Activated naive CD8-positive, alpha-beta T cell treated with anti-CD3 and anti-CD28 coated beads for 36 hours (primary cell): Measurements from ENCODE around the gene SRRM4. TPM values are rescaled to one million over a fixed set of nuclear protein-coding genes. Genes with fewer than 3 reads are reported as not detected.
"Not testable (repeated sequence)": the region's sequence is repeated elsewhere in the genome, so short reads cannot be mapped to it uniquely, and the experiment has no call there.

ENCODE experiments used
- DNase-seq: peaks from one replicate; pipeline ENCODE4 v3.0.0; 2021
- H3K27ac Mint-ChIP-seq: one replicate; pipeline ENCODE4 v1.8.0; 2022; ENCODE audit warnings: mild to moderate bottlenecking, moderate library complexity, mixed read lengths
- H3K27me3 Mint-ChIP-seq: one replicate; pipeline ENCODE4 v1.8.0; 2022; ENCODE audit warnings: mild to moderate bottlenecking, mixed read lengths
- H3K36me3 Mint-ChIP-seq: one replicate; pipeline ENCODE4 v1.8.0; 2021; ENCODE audit warnings: mild to moderate bottlenecking, mixed read lengths
- H3K4me1 Mint-ChIP-seq: one replicate; pipeline ENCODE4 v1.8.0; 2021; ENCODE audit warnings: mixed read lengths
- H3K4me3 Mint-ChIP-seq: one replicate; pipeline ENCODE4 v1.8.0; 2022; ENCODE audit warnings: mild to moderate bottlenecking, moderate library complexity, mixed read lengths
- H3K9me3 Mint-ChIP-seq: one replicate; pipeline ENCODE4 v1.8.0; 2022; ENCODE audit warnings: mixed read lengths
- total RNA-seq, 2 experiments: library from RNA; stranded (reverse); gene quantifications; one replicate each; pipeline ENCODE4 v1.2.3, GENCODE V29; 2021

SRRM4 gene
- total RNA-seq, 2 experiments from 2014 or later = not detected

DNA sequence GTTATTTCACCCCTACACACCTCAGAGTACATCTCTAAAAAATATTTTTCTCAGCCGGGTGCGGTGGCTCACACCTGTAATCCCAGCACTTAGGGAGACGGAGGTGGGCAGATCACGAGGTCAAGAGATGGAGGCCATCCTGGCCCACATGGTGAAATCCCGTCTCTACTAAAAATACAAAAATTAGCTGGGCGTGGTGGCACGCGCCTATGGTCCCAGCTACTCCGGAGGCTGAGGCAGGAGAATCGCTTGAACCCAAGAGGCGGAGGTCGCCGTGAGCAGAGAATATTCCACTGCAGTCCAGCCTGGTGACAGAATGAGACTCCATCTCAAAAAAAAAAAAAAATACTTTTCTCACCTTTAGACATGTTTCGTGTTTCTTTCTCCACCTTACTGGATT is 52.0 kb downstream of the SRRM4 start:
- not testable (repeated sequence) for DNase-seq, H3K27ac Mint-ChIP-seq, H3K4me1 Mint-ChIP-seq, H3K4me3 Mint-ChIP-seq, H3K9me3 Mint-ChIP-seq, H3K36me3 Mint-ChIP-seq
- peaks cover 14% of the 10 kb centered on the region for H3K27me3 Mint-ChIP-seq

DNA sequence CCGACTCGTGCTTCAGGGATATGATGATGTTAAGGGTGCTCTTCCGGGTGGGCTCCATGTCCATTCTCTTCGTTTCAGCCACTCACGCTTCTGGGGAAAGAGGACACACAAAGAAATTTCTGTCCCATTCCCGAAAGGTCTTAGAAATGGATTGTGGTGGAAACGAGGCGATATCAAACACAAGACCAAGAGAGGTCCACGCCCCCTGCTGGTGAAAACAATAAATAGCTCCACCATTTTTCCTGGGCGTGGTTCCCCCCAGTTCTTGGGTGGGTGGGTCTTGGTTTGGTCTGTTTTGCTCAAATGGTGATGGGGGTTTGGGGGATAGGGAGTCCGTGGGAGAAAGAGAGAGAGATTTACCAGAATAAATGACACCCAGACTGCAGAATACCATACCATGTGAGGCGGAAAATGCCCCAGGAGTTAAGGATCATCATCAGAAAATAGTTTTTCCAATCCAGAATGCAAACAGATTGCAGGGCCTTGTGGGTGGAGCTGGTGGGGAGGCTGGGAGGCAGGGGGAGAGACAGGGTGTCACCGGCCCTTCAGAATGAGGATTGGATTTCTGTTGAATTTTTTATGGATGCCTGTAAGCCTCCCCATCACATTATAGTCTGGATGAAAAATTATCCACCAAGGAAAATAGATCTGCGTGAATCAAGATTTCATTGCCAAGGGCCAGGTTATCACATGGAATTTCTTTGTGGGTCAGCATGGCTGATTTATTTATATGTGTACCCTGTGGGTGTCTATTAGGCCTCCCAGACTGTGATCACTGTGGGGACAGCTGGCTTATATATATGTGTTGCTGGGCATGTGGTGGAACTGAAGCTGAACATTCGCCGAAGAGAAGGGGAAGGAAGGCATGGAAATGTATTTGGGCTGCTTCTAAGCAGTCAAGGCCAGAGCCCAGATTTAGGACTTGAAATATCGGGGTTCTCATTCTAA is 55.8 kb downstream of the SRRM4 start:
- peak; percentile 6 for DNase-seq
- Mint-ChIP-seq H3K27me3 (peaks cover 14% of the 10 kb centered on the region), H3K4me1 (no peaks in the 10 kb centered on the region), H3K4me3 (no peak overlapping the region), H3K9me3 (peaks cover 4% of the 10 kb centered on the region), H3K36me3 (no peaks in the 10 kb centered on the region), H3K27ac (no peak overlapping the region)

DNA sequence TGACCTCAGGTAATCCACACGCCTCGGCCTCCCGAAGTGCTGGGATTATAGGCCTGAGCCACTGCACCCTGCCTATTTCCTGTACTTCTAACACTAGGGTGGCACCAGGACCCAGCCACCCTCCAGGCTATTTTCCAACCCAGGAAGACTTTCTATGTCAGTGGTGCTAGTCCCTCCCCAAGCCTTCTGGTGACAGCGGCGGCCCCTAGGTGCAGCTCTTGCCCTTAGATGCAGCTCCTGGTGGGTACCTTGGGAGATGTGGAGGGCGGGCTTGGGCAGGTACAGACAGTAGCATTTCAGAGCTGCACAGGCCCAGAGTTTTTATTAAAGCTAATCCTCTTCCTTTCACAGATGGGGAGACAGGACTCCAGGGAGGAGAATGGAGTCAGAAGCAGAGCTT is 62.8 kb downstream of the SRRM4 start:
- H3K4me3 Mint-ChIP-seq = no peak overlapping the region
- no peaks in the 10 kb centered on the region for H3K36me3 Mint-ChIP-seq

DNA sequence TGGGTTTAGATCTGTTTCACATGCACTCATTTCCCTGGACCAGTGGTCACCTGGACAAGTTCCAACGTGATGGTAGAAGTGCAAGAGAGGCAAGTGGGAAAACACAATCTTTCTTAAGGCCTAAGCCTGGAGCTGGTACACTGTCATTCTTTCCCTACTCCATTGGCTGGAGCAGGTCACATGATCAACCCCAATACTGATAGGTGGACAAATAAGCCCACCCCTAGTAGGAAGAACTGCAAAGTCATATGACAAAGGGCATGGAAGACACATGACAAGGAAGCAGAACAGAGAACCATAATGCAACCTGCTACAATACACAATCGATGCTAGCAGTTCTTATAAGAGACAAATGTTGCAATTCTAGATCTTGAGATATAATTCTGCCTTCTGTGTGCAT is 66.3 kb downstream of the SRRM4 start:
- H3K27ac Mint-ChIP-seq = no peak overlapping the region
- H3K36me3 Mint-ChIP-seq = no peaks in the 10 kb centered on the region
- H3K27me3 Mint-ChIP-seq = no peaks in the 10 kb centered on the region
- no peak for DNase-seq
- H3K9me3 Mint-ChIP-seq = peaks cover 12% of the 10 kb centered on the region
- no peak overlapping the region for H3K4me3 Mint-ChIP-seq
- no peaks in the 10 kb centered on the region for H3K4me1 Mint-ChIP-seq

More for the DNA sequence above, 62.8 kb downstream of the SRRM4 start:
- DNase-seq = no peak
- Mint-ChIP-seq H3K4me1 (no peaks in the 10 kb centered on the region), H3K27ac (no peak overlapping the region), H3K27me3 (no peaks in the 10 kb centered on the region), H3K9me3 (peaks cover 11% of the 10 kb centered on the region)

DNA sequence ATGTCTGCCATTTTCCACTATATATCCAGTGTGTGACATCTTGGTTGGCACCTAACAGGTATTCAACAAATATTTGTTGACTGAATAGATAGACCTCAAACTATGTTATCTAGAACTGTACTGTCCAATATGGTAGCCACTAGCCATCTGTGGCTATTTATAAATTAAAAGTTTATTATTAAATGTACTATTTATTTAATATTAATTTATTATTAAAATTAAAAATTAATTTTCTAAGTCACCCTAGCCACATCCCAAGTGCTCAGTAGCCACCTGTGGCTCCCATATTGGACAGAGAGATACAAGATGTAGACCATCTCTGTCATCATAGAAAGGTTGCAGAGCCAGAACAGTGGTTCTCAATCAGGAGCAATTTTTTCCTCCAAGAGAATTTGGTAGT is 69.3 kb downstream of the SRRM4 start:
- Mint-ChIP-seq H3K36me3 (no peaks in the 10 kb centered on the region), H3K9me3 (peaks cover 12% of the 10 kb centered on the region), H3K27me3 (no peaks in the 10 kb centered on the region), H3K4me1 (no peaks in the 10 kb centered on the region), H3K27ac (no peak overlapping the region), H3K4me3 (no peak overlapping the region)
- DNase-seq = no peak

DNA sequence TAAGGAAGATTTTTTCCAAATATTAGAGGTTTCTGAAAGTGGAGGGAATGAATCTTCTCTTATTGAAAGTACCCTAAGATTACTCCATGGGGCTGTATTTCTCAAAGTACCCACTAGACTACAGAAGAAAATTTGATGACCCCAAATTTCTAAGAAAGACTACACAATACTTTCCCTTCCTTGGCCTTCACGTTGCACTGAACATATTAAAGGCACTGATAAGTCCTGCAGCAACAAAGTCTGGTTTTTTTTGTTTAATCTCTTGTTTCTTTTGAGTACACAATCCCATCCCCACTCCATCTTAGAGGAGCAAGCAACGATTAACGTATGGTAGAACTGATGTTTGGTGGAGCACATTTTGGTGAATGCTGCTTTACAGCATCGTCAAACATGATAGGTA is 70.1 kb downstream of the SRRM4 start:
- Mint-ChIP-seq H3K4me3 (no peak overlapping the region), H3K27ac (no peak overlapping the region), H3K36me3 (no peaks in the 10 kb centered on the region), H3K4me1 (no peaks in the 10 kb centered on the region), H3K27me3 (no peaks in the 10 kb centered on the region), H3K9me3 (peaks cover 10% of the 10 kb centered on the region)
- DNase-seq = no peak

DNA sequence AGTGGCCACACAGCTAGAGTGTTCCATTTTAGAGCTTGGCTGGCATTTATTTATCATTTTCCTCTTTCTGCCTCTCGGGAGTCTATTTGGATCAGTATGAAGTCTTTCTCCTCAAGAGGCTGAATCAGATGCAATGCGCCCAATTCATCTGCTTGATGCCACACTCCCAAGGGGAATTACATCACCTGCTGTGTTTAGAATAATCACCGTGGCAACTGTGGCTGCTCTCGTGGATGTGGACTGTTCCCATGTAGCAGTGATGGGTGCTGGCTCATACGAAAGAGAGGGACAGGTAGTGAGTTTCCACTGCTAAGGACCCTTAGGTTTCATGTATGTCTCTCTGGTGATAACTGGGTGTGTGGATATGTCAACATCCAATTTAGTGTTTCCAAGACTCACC is 70.7 kb downstream of the SRRM4 start:
- Mint-ChIP-seq H3K9me3 (peaks cover 8% of the 10 kb centered on the region), H3K27ac (no peak overlapping the region), H3K4me3 (no peak overlapping the region), H3K4me1 (no peaks in the 10 kb centered on the region), H3K36me3 (no peaks in the 10 kb centered on the region), H3K27me3 (no peaks in the 10 kb centered on the region)
- no peak for DNase-seq

DNA sequence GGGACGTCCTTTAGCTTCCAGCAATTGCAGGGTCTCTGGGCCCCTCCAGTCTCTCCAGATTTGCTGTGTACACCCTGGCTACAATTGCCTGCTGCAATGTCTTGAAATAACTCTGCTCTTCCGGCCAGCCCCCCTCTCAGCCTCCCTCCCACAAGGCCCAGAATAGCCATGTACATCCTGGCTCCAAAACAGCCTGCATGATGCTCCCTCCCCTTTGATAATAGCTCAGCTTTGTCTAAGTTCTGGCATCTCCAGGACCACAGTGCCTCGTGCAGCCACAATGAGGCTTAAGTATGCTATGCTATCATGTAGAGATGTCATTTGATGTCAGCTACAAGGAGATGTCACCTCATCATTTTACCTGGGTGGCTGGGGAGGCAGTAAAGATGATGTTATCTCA is 74.6 kb downstream of the SRRM4 start:
- no peaks in the 10 kb centered on the region for H3K36me3 Mint-ChIP-seq
- no peak overlapping the region for H3K4me3 Mint-ChIP-seq
- no peak overlapping the region for H3K27ac Mint-ChIP-seq
- no peak for DNase-seq
- H3K9me3 Mint-ChIP-seq = peaks cover 4% of the 10 kb centered on the region
- H3K27me3 Mint-ChIP-seq = peaks cover 5% of the 10 kb centered on the region
- H3K4me1 Mint-ChIP-seq = no peaks in the 10 kb centered on the region

DNA sequence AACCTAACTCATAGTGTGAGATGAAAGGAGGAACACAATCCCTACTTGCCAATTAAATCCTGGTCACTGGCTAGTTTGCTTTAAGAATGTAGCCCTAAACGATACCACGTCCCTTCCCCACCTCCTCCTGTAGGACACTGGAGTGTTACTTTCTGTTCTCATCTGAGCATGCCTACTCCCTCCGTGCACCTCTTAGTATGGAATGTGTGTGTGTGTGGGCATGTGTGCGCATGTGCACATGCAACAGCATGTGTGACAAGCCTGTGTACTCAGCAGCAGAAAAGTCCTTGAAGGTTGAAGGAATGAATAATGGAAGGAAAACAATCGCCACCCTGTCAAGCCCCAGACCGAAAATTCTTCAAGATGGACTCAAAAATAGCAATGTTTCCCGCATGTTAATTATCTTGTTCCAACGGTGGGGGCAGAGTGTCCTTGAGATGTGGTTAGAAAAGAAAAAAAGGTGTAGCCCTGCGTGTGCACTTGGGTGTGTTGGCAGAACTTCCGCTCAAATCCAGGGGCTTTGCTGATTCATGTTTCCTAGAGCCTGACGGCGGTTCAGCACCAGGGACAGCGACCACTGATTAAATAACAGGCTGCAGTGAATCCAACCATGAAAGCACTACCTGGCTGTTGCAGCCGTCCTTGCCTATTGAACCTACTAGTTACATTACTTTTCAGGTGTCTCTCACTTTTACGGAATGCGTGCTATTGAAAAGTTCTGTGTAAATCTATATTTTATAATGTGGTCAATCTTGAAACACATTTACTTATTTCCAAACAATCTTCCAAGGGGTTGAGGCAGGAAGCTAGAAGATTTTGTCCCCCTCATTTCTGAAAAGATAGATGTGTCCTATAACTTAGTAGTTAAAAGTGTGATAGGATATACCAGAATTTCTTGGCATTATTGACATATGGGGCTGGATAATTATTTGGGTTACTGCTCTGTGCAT is 79.8 kb downstream of the SRRM4 start:
- no peaks in the 10 kb centered on the region for H3K4me1 Mint-ChIP-seq
- no peaks in the 10 kb centered on the region for H3K36me3 Mint-ChIP-seq
- H3K4me3 Mint-ChIP-seq = no peak overlapping the region
- H3K9me3 Mint-ChIP-seq = peaks cover 2% of the 10 kb centered on the region
- H3K27ac Mint-ChIP-seq = no peak overlapping the region
- peak; percentile 7 for DNase-seq
- H3K27me3 Mint-ChIP-seq = peaks cover 5% of the 10 kb centered on the region

DNA sequence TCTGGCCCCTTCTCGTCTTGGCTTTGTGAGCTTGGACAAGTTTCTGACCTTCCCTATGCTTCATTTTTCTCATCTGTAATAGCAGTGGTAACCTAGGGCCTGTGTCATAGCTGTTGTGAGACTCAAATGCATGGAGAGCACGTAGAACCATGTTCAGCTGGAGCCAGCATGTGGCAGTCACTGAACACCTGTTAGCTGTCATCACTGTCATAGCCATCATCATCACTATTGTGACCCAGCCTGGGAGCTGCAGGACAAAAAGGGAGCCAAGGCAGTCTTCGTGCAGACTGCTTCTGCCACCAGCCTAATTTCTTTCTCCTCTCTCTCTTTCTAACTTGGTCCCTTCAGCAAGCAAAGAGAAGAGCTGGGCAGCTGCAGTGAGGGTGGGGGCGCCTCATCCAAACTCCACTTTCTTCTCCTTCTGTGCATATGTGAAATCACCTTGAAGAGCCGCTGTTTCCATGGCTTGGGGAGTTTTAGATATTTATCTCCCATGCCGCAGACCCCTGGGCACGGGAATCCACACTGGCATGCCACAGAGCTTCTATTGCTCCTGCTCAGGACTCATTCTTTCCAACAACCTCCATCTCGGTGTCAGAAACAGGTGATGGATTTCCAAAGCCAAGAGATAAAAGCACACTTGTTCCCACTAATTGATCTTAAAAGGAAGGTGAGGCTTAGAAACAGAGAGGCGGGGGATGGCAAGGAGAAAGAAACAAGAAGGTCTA is 87.0 kb downstream of the SRRM4 start:
- H3K36me3 Mint-ChIP-seq = no peaks in the 10 kb centered on the region
- H3K27ac Mint-ChIP-seq = no peak overlapping the region
- no peaks in the 10 kb centered on the region for H3K4me1 Mint-ChIP-seq
- no peak overlapping the region for H3K4me3 Mint-ChIP-seq
- H3K9me3 Mint-ChIP-seq = no peaks in the 10 kb centered on the region
- no peak for DNase-seq
- H3K27me3 Mint-ChIP-seq = peaks cover 4% of the 10 kb centered on the region

DNA sequence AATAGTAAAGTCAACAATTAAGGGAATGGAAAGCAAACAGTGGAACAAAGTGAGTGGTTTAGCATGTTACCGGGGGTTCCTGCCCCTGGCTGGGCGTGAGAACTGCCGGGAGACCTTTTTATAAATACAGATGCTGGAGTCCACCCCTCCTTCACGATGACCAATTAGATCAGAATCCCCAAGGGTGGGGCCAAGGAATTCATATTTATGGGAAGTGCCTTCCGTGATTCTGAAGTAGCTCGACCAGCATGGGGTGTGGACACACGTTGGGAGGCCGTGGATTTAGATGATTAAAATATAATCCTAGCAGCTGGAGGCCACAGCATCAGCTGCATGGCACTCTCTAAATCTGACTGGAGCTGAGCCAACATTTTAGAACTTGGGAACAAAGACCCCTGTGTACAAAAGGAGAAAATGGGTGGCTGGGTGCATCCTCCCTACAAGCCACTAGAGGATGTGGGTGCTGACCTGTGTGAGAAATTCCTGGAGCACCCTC is 87.9 kb downstream of the SRRM4 start:
- Mint-ChIP-seq H3K36me3 (no peaks in the 10 kb centered on the region), H3K27ac (no peak overlapping the region), H3K9me3 (no peaks in the 10 kb centered on the region), H3K4me3 (no peak overlapping the region), H3K4me1 (no peaks in the 10 kb centered on the region), H3K27me3 (peaks cover 4% of the 10 kb centered on the region)
- DNase-seq = no peak

DNA sequence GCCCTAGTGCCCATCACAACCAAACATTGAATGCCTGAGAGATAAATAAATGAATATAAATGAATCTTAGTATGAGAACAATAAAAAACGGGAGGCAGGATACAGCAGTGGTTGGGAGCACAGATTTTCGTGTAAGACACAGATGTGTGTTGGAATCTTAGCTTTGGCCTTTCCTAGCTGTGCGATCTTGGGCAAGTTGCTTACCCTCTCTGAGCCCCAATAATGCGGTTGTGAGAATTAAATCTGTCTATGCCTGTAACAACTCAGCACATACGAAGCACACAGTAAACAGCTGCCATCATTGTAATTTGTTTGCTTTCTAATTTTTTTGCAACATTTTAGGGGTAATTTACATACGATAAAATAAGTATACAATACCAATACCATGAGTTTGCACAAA is 89.8 kb downstream of the SRRM4 start:
- Mint-ChIP-seq H3K4me3 (no peak overlapping the region), H3K9me3 (no peaks in the 10 kb centered on the region), H3K36me3 (no peaks in the 10 kb centered on the region), H3K27me3 (peaks cover 4% of the 10 kb centered on the region), H3K4me1 (no peaks in the 10 kb centered on the region), H3K27ac (no peak overlapping the region)
- no peak for DNase-seq

DNA sequence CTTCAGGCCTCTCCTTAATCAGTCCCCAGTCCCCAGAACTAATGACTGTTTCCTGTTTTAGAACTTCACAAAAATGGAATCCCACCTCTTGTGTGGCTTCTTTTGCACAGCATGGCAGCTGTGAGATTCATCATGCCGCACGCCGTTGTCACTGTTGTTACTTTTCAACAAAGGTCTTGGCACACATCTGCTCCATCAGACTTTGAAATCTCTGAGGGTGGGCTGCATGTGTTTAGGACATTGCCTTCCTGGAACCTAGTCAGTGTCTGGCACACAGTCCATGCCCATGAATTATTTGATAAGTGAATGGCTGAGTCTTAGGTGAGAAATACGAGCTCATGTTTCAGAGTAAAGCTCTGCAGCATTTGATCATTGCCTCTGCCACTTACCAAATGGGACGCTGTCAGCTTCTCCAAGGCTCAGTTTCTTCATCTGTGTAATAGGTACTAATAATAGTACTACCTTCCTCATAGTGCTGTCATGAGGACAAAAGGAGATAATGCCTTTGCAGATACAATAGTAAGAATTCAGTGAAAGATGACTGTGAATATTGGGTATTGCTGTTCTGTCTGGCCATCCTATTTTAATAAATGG is 90.4 kb downstream of the SRRM4 start:
- H3K27ac Mint-ChIP-seq = no peak overlapping the region
- H3K4me3 Mint-ChIP-seq = no peak overlapping the region
- DNase-seq = no peak
- peaks cover 4% of the 10 kb centered on the region for H3K27me3 Mint-ChIP-seq
- H3K9me3 Mint-ChIP-seq = no peaks in the 10 kb centered on the region
- no peaks in the 10 kb centered on the region for H3K4me1 Mint-ChIP-seq
- no peaks in the 10 kb centered on the region for H3K36me3 Mint-ChIP-seq

DNA sequence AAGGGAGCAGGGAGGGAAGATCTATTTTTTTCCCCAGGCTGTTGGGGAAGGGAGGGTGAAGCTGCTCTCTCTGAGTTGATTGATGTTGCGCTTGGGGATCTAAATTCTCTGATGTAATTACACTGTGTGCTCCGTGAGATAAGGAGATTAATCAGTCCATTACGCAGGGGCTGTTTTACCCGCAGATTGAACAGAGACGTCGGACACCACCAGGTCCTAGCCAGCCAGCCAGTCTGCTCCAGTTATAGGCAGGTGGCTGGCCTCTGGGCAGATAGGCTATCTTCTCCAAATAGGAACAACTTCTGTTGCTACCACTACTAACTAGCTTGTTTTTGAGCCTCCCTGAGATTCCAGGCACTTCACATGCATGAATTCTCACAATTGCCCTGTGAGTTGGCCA is 91.1 kb downstream of the SRRM4 start:
- Mint-ChIP-seq H3K36me3 (no peaks in the 10 kb centered on the region), H3K4me3 (no peak overlapping the region), H3K9me3 (no peaks in the 10 kb centered on the region), H3K4me1 (no peaks in the 10 kb centered on the region), H3K27me3 (peaks cover 4% of the 10 kb centered on the region), H3K27ac (no peak overlapping the region)
- no peak for DNase-seq
